SK-N-MC (cell line): ENCODE measurements around the gene RAB28.

ENCODE experiments used
- DNase-seq: peaks from one replicate; pipeline ENCODE4 v3.0.0-alpha.2; 2011; ENCODE audit warnings: low read depth, low spot score
- H3K27ac ChIP-seq: fragments of 200-600 bp; sonication (generic); 2 replicates; pipeline ENCODE4 v1.5.1; 2016; ENCODE audit warnings: mixed run types
- H3K36me3 ChIP-seq: fragments of 200-600 bp; sonication (generic); 2 replicates; pipeline ENCODE4 v1.6.1; 2017; ENCODE audit warnings: antibody characterized with exemption, low read length, mixed read lengths; ENCODE audit not compliant: insufficient read depth
- H3K4me3 ChIP-seq: fragments of 200-600 bp; sonication (generic); 2 replicates; pipeline ENCODE4 v1.5.1; 2016
- H3K9ac ChIP-seq: fragments of 200-600 bp; sonication (generic); 2 replicates; pipeline ENCODE4 v1.8.0; 2017; ENCODE audit warnings: mixed run types, mixed read lengths; ENCODE audit not compliant: insufficient read length
- H3K9me3 ChIP-seq: fragments of 200-600 bp; sonication (generic); 2 replicates; pipeline ENCODE4 v1.6.1; 2017; ENCODE audit warnings: low read depth, mild to moderate bottlenecking, antibody characterized with exemption, low read length, moderate library complexity, mixed read lengths
- EZH2 ChIP-seq: fragments of 200-600 bp; sonication (generic); IDR thresholded peaks from one replicate; pipeline ENCODE4 v1.6.1; 2017; ENCODE audit warnings: antibody characterized with exemption
- FOXP2 ChIP-seq: optimal IDR thresholded peaks from 2 replicates; pipeline ENCODE3; 2011; ENCODE audit warnings: mild to moderate bottlenecking, moderate library complexity; ENCODE audit not compliant: insufficient read depth; ENCODE audit errors: extremely low read length, control extremely low read depth
- POLR2AphosphoS5 ChIP-seq: IDR thresholded peaks from 2 replicates; pipeline ENCODE4 v1.6.1; 2012; ENCODE audit warnings: mild to moderate bottlenecking, low read depth, low read length, borderline replicate concordance

The RAB28 gene

GRCh38 chr4:13526658-13527057 is 42.5 kb upstream of the RAB28 start:
- Histone ChIP-seq H3K9me3 (no peaks in the 10 kb centered on the region), H3K9ac (no peak overlapping the region), H3K27ac (no peak overlapping the region), H3K36me3 (no peaks in the 10 kb centered on the region), H3K4me3 (no peak overlapping the region)
- TF ChIP-seq POLR2AphosphoS5 (no peak), FOXP2 (no peak), EZH2 (no peak)
- DNase-seq = no peak

- DNase-seq = no peak
- Histone ChIP-seq H3K4me3 (no peak overlapping the region), H3K9ac (no peak overlapping the region), H3K9me3 (no peaks in the 10 kb centered on the region), H3K36me3 (no peaks in the 10 kb centered on the region), H3K27ac (no peak overlapping the region)
- no peak for TF ChIP-seq FOXP2
- TF ChIP-seq EZH2 = no peak
- no peak for TF ChIP-seq POLR2AphosphoS5
Measured at GRCh38 chr4:13525606-13526281, 41.6 kb upstream of the RAB28 start.

GRCh38 chr4:13524504-13525243 is 40.5 kb upstream of the RAB28 start:
- H3K4me3 ChIP-seq = no peak overlapping the region
- H3K36me3 ChIP-seq = no peaks in the 10 kb centered on the region
- TF ChIP-seq POLR2AphosphoS5 = no peak
- no peak for TF ChIP-seq FOXP2
- TF ChIP-seq EZH2 = no peak
- DNase-seq = no peak
- H3K9me3 ChIP-seq = no peaks in the 10 kb centered on the region
- no peak overlapping the region for H3K27ac ChIP-seq
- H3K9ac ChIP-seq = no peak overlapping the region

- TF ChIP-seq EZH2 (no peak), FOXP2 (no peak), POLR2AphosphoS5 (no peak)
- no peaks in the 10 kb centered on the region for H3K9me3 ChIP-seq
- no peak for DNase-seq
- no peak overlapping the region for H3K4me3 ChIP-seq
- no peak overlapping the region for H3K9ac ChIP-seq
- no peak overlapping the region for H3K27ac ChIP-seq
- H3K36me3 ChIP-seq = no peaks in the 10 kb centered on the region
Measured at GRCh38 chr4:13523591-13524503, 39.7 kb upstream of the RAB28 start.

GRCh38 chr4:13523105-13523477 is 39.0 kb upstream of the RAB28 start:
- H3K36me3 ChIP-seq = no peaks in the 10 kb centered on the region
- TF ChIP-seq EZH2 = no peak
- no peak for TF ChIP-seq POLR2AphosphoS5
- TF ChIP-seq FOXP2 = no peak

GRCh38 chr4:13522282-13523104 is 38.4 kb upstream of the RAB28 start:
- no peaks in the 10 kb centered on the region for H3K9me3 ChIP-seq
- H3K9ac ChIP-seq = no peak overlapping the region
- TF ChIP-seq POLR2AphosphoS5 (no peak), FOXP2 (no peak), EZH2 (no peak)
- DNase-seq = no peak
- no peak overlapping the region for H3K4me3 ChIP-seq
- H3K36me3 ChIP-seq = no peaks in the 10 kb centered on the region
- H3K27ac ChIP-seq = no peak overlapping the region

More at GRCh38 chr4:13523105-13523477, 39.0 kb upstream of the RAB28 start:
- H3K27ac ChIP-seq = no peak overlapping the region
- no peak overlapping the region for H3K4me3 ChIP-seq
- no peak for DNase-seq
- H3K9me3 ChIP-seq = no peaks in the 10 kb centered on the region
- H3K9ac ChIP-seq = no peak overlapping the region

GRCh38 chr4:13521047-13521446 is 36.9 kb upstream of the RAB28 start:
- H3K4me3 ChIP-seq = no peak overlapping the region
- TF ChIP-seq POLR2AphosphoS5 = no peak
- no peak for TF ChIP-seq EZH2
- no peak for TF ChIP-seq FOXP2
- H3K9me3 ChIP-seq = no peaks in the 10 kb centered on the region
- DNase-seq = no peak
- H3K27ac ChIP-seq = no peak overlapping the region
- H3K9ac ChIP-seq = no peak overlapping the region
- H3K36me3 ChIP-seq = no peaks in the 10 kb centered on the region
